Measurements from ENCODE around the gene MDK. TPM values are rescaled to one million over a fixed set of nuclear protein-coding genes. Genes with fewer than 3 reads are reported as not detected.

The MDK gene
- total RNA-seq, 4 donors from 2014 or later = 5.4 to 62.6 (median 22.5) TPM

GRCh38 chr11:46347637-46348311, 33.7 kb upstream of the MDK start:
- Histone ChIP-seq H3K4me1 (peaks cover 59 to 86% (median 72%) of the 10 kb centered on the region in 3 donors), H3K27me3 (no peaks in the 10 kb centered on the region), H3K36me3 (no peaks in the 10 kb centered on the region), H3K4me3 (peak overlapping the region; percentile 53 to 94 (median 84)), H3K9me3 (no peaks in the 10 kb centered on the region), H3K27ac (peak overlapping the region; percentile 64 to 88 (median 82))
- intact Hi-C loops (cut with DNase I) = no loop called here
- no peak for TF ChIP-seq CTCF (IDR thresholded peaks at IDR 0.05)
- peak in 1 of 4 donors; percentile 14 for TF ChIP-seq POLR2A (IDR thresholded peaks at IDR 0.05)
- WGBS, 2 donors = 13 to 24% methylated on average over 2 to 3 of the region's 63 CpGs
- DNase-seq = no peak

DNA sequence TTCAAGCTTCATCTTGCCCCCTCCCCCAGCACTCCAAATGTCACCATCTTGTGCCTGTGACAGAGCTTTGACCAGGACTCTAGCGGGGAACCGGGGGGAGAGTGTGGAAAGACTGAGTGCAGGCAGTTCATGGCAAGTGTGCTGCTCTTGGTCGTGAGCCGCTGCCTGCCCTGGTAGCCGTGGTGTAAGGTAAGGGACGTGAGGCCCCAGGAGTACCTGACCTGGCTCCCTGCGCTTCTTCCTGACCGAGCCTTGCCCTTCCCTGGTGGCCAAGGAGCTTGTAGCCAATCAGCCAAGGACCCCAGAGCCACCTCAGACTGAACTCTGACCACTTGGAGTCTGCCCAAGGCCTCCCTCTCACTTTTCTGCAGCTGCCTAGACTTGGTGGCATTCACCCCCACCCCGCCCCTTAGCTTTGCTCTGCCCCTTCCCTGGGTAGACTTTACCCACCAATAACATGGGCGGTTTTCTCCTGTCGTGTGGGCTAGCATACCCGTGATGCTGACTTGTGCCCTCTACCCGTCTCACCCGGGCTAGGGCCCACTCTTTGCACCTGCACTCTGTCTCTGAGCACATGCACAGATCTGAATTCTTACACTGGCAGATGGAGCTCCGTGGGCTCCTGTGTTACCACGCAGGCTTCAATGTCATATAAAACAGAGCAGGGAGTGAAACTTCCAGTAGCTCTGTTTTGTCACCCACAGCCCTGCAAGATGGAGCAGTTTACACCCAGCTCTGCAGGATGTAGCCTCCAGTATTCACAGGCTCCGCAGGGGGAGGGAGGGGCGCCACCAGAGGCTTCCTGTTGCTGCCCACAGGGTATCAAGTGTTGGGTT, 32.7 kb upstream of the MDK start:
- no peak for DNase-seq
- Histone ChIP-seq H3K27ac (peak overlapping the region in 3 of 4 donors; percentile 80 to 88 (median 85)), H3K4me1 (peaks cover 64 to 93% (median 76%) of the 10 kb centered on the region in 3 donors), H3K9me3 (no peaks in the 10 kb centered on the region), H3K4me3 (peak overlapping the region; percentile 53 to 94 (median 84)), H3K36me3 (no peaks in the 10 kb centered on the region), H3K27me3 (no peaks in the 10 kb centered on the region)
- no peak for TF ChIP-seq CTCF (IDR thresholded peaks at IDR 0.05)
- no peak for TF ChIP-seq POLR2A (IDR thresholded peaks at IDR 0.05)
- intact Hi-C loops (cut with DNase I) = no loop called here
- WGBS, 2 donors = 48 to 52% methylated on average over 13 to 15 of the region's 18 CpGs

DNA sequence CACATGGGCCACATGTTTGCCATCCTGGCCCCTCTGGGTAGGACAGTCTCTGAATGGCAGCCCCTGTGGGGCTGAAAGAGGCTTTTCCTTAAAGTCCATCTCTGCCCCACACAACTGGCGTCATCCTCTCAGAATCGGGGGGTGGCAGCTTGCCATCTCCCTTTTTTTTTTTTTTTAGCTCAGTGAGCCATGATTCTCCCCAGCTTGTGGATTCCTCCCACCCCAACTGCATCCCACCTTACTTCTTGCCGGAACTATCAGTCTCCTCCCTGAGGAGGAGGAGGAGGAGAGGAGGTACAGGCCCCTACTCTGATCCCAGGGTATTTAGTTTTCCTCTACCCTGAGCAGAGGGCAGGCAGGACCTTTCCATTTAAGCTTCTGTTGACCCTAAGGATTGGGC, 30.8 kb upstream of the MDK start:
- Histone ChIP-seq H3K4me1 (peaks cover 61 to 93% (median 67%) of the 10 kb centered on the region in 3 donors), H3K27me3 (no peaks in the 10 kb centered on the region), H3K4me3 (no peak overlapping the region), H3K9me3 (no peaks in the 10 kb centered on the region), H3K36me3 (no peaks in the 10 kb centered on the region), H3K27ac (no peak overlapping the region)
- WGBS, 2 donors = 29 to 48% methylated on average over 2 to 3 of the region's 3 CpGs
- intact Hi-C loops (cut with DNase I) = no loop called here
- no peak for DNase-seq
- TF ChIP-seq CTCF (IDR thresholded peaks at IDR 0.05) (no peak), POLR2A (IDR thresholded peaks at IDR 0.05) (no peak)

- no peak for DNase-seq
- Histone ChIP-seq H3K27ac (no peak overlapping the region), H3K27me3 (no peaks in the 10 kb centered on the region), H3K4me1 (peaks cover 57 to 93% (median 63%) of the 10 kb centered on the region in 3 donors), H3K4me3 (no peak overlapping the region), H3K36me3 (no peaks in the 10 kb centered on the region), H3K9me3 (no peaks in the 10 kb centered on the region)
- TF ChIP-seq CTCF (IDR thresholded peaks at IDR 0.05) (no peak), POLR2A (IDR thresholded peaks at IDR 0.05) (no peak)
- intact Hi-C loops (cut with DNase I) = no loop called here
- WGBS, 2 donors = 61% methylated on average over 4 of the region's 8 CpGs; no CpG with 5 or more reads in 1 of the 2 donors
Measured at GRCh38 chr11:46351148-46351547, 30.3 kb upstream of the MDK start.

DNA sequence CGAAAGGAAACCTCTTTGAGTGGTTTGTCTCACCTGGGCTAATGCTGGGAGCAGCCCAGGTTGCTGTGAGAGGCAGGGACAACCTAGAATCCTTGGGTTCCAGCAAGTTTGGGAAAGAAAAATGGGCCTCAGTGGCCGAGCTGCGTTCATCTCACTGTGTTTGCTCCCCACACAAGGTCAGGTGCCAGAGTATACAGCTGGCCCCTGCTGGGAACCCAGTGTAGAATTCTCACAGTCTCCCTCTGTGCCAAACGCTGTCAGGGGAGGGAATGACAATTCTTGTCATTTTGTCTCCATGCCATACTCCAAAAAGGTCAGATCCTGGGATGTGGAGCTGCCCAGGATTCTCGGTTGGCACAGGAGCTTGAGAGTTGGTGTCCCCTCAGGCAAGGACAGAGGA, 29.9 kb upstream of the MDK start:
- TF ChIP-seq CTCF (IDR thresholded peaks at IDR 0.05) (no peak), POLR2A (IDR thresholded peaks at IDR 0.05) (no peak)
- Histone ChIP-seq H3K4me1 (peaks cover 58 to 93% (median 61%) of the 10 kb centered on the region in 3 donors), H3K27me3 (no peaks in the 10 kb centered on the region), H3K9me3 (no peaks in the 10 kb centered on the region), H3K36me3 (no peaks in the 10 kb centered on the region), H3K4me3 (peak overlapping the region in 1 of 4 donors; percentile 51), H3K27ac (peak overlapping the region in 3 of 4 donors; percentile 24 to 61 (median 42))
- 52 to 63% methylated on average over 4 of the region's 5 CpGs for WGBS, 2 donors
- DNase-seq = no peak
- intact Hi-C loops (cut with DNase I) = no loop called here
